Middle frontal gyrus (tissue), 1 donor: Measurements from ENCODE around the gene PSMA3.

Source experiments
- DNase-seq: peaks from one replicate; pipeline ENCODE4 v3.0.0-alpha.2; 2015; ENCODE audit warnings: low spot score; ENCODE audit errors: extremely low spot score

PSMA3 gene

DNA sequence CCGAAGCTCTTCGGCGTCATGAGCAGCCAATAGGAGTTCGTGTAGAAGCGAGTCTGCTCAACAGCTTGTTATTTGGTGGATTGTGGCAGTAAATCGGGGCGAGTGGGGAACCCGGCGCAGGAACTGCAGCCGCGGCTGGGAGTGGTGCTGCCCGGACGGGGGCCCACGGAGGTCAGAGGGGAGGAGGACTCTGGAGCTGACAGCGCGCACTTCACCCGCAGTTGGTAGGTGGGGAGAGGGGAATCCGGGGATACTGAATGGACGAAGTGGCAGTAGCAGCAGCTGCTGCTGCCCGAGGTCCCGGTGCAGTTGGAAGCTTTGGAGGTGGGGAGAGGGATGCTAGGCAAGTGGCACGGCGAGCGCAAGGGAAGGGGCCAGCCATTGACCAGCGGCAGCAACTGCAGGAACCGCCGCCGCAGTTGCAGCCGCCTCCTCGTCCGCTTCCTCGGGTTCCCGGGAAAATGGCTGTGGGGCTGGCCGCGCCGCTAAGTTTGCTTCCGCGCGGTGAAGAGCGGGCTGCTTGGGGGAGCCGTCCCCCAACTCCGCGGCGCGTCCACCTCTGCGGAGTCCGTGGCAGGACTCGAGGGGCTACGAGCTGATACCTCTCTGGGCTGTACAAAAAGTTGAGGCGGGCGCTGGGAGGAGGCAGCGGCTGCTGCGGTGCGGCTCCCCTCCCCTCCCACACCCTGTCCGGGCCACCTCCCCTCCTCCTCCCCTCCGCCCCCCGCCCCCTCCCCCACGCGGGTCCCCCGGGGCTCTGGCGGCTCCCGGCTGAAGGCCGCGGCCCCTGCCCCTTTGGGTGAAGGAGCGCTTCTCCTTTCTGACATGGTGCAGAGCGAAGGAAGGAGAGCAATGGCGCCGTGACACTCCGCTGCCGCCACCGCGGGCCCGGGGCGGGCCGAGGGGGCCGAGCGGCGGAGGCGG is 54.1 kb downstream of the PSMA3 start, which contains the start of gene ARID4A:
Gene ARID4A, plus strand, starts transcription at position 79 of the 924 bp plus-strand sequence. CDS start 1,300 bp downstream, outside the sequence.
- no peak for DNase-seq

DNA sequence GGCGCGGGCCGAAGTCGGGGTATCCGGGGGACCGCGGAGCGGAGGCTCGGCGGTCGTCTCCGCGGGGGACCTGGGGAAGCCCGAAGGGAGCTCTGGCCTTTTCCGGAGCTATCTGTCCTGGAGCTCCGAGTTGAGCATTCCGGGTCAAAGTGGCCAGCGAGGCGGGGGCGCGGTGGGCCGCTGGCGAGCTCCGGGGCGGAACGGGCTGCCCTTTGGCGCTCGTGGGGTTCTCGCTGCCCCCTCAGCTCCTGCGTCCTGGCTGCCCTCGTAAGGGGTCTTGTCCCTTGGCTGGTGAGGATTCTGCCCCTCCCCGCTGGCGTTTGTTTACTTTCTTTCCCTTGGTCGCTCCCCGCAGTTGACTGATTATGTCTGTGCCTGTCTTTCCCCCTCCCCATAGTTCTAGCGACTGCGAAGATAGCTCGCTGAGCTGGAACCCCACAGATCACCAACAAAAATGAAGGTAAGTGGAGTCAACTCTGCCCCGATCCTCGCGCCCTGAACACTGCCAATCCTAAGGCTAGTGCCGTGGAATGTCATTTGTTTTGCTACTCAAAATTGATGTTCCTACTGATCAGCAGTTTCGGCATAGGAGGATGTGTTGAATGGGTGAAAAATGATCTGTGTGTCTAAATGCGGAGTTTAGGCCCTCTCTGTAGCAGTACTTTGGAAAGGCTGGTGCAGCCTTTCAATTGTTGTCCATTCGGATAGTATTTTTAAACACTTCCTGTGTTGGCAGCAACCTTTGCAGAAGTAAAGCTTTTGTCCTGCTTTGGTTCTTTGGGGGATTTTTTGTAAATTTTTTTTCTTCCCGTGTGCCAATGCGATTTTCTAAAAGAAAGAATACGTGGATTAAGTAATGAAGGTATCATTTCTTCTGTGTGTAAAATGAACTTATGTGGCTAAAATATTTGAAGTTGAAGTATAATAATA is 55.0 kb downstream of the PSMA3 start:
- DNase-seq, result no peak

DNA sequence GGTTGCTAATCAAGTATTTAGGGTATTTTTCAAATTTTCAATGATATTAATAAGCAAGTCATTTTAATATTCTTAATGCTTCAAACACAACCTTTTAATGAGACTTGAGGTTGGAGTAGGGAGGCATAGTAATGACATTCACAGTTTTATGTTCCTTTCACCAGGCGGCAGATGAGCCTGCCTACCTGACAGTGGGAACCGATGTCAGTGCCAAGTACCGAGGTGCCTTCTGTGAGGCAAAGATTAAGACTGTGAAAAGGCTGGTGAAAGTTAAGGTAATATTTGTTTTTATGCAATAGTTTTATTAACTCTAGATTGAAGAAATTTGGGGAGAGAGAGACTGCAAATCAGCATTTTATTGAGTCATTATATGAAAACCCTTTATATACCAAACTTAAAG is 56.8 kb downstream of the PSMA3 start:
- DNase-seq, result no peak

DNA sequence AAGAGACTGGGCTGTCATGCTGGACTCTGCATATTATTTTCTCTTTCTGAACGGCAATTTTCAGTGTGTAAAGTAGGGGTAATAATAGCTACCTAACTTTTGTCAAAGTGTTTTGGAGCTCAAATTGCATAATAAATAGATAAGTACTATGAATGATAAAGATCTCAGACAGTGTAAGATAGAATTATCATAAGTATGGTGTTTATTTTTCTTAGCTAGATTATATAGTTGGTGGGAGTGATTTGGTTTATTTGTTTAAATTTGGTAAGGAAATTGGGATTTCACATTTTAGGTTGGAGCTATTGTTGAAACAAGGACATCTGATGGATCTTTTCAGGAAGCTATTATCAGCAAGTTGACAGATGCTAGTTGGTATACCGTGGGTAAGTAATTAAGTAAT is 61.1 kb downstream of the PSMA3 start:
- DNase-seq, result no peak

DNA sequence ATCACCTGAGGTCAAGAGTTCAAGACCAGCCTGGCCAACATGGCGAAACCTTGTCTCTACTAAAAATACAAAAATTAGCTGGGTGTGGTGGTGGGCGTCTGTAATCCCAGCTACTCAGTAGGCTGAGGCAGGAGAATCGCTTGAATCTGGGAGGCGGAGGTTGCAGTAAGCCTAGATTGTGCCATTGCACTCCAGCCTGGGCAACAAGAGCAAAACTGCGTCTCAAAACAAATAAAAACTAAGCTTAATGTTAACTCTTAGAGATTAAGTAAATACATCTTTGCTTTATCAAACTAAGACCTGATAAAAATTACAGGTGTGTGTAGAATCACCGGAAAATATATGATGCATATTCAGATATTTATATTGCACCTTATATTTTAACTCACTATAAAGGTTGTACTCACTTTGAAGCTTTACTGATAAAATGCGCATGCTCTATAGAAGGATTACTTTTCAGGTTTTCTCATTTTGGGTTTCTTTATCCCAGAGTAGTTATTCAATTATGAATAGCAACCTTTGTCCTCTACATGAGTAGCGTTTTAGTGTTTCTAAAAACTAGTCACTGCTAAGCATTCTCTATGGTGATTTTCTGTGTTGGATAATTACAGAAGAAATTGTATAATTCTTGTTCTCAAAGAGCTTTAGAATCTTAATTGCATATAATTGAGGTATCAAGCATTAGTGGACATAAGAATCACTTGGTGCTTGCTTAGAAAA is 63.1 kb downstream of the PSMA3 start:
- no peak for DNase-seq

DNA sequence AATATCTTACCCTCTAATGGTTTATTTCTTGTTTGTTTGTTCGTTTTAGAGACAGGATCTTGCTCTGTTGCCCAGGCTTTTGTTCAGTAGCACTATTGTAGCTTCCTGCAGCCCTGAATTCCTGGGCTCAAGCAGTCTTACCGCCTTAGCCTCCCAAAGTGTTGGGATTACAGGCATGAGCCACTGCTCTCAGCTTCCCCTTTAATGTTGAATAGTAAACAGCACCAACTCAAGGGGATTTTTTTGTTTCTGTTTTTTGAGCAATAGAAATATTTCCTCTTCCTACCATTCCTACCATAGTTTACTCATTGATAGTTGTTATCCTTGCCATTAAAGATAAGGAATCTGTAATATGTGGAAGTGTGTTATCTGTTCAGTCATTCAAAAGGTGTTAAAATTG is 64.4 kb downstream of the PSMA3 start:
- DNase-seq, result no peak

DNA sequence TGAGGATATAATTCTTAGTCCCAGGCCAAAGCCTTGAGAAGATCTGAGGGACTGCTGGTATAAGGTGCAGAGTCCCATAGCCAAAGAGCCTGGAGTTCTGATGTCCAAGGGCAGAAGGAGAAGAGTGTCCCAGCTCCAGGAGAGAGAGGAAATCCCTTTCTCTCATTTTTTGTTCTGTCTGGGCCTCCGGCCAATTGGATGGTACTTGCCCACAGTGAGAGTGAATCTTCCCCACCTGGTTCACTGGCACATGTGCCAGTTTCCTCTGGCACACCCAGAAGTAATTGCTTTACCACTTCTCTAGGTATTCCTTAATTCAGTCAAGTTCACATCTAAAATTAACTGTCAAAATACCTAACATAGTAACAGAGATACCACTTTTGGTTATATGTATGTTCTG is 69.1 kb downstream of the PSMA3 start:
- DNase-seq, result no peak

DNA sequence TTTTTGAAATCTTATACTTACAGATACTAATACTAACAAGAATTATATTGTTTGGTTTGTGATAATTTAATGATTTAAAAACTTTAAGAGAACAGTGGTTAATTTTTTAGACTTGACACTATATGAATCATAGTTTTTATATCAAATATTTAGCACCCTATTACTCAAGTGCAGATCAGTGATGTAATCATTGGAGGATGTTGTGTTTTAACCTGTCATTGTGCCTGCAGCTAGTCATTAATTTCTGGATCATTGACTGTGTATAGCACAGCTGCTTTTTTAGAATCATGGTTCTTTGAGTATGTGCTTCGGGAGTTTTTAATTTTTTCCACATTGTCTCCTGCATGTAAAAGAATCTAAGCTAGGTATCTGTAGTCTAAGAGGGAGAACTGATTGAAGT is 71.0 kb downstream of the PSMA3 start:
- no peak for DNase-seq
